ENCODE data around the gene ZNF48. TPM values are rescaled to one million over a fixed set of nuclear protein-coding genes. Genes with fewer than 3 reads are reported as not detected.
A peak's percentile ranks its signal among the peaks of the same experiment; 100 is the strongest.

ZNF48 gene
- total RNA-seq (2014; rRNA removed; shearing (Covaris generic)) = 38.8 and 46.3 TPM in 2 replicates

DNA sequence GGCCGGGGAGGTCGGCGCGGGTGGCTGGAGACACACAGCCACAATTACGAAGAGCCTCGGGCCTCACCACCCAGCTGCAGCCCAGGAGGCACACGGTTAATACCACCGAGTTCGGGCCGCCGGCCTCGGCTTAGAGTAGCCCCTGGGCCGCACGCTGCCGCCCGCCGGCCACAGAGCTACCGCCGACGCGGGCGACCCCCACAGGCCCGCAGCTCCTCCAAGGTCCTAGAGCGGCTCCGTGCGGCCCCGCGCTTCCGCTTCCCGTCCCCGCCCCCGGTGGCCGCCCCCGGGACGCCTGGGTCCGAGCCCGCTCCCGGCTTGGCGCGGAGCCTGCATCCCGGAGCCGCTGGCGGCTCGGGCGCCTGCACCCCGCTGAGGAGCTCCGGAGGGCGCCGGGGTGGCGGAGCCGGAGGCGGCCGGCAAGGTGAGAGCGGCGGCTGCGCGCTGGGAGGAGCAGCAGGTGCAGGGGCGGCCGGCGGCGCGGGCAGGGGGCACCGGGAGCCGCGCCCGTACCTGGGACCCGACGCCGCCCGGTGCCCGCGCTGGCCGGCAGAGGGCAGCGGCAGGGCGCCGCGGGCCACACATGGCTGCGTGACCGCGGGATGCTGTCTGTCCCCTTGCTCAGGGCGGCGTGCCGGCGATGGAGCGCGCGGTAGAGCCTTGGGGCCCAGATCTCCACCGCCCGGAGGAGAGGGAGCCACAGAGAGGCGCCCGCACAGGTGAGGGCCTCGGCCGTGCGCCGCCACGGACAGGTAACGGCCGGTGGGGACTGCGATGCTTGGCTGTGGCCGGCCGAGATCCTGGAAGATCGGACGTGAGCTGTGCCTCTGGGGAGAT is at the start of gene ZNF48:
Gene ZNF48 (plus strand): TSS at position 266 of the 837 bp plus-strand sequence. CDS start 375 bp downstream, at position 641.
- Histone ChIP-seq H3K27me3 (ENCODE audit: control insufficient read depth, insufficient read depth, low read length) (no peaks in the 10 kb centered on the region), H3K36me3 (replicated peaks; ENCODE audit: control insufficient read depth, insufficient read depth, low read length) (peaks cover 8% of the 10 kb centered on the region), H3K4me3 (ENCODE audit: insufficient read depth, low read depth, low read length) (peak within 1 kb of the TSS; percentile 93)
- DNase-seq = peak; percentile 95

DNA sequence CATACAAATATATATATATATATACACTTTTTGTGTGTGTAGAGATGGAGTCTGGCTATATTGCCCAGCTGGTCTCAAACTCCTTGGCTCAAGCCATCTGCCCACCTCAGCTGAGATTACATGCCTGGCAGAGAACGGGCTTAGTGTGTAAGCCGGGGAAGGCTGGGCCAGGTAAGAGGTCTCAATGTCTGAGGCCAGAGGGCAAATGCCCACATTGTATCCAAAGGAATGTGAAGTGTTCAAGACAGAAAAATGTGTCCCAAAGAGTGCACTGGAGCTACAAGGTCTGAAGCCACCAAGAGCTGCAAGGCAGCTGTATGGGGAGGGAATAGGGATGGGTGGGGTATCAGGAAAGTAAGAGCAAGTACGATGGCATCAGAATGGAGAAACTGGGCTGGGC is 48.9 kb upstream of the ZNF48 start:
- Histone ChIP-seq H3K36me3 (replicated peaks; ENCODE audit: control insufficient read depth, insufficient read depth, low read length) (peaks cover 5% of the 10 kb centered on the region), H3K4me3 (ENCODE audit: insufficient read depth, low read depth, low read length) (no peak overlapping the region), H3K27me3 (ENCODE audit: control insufficient read depth, insufficient read depth, low read length) (no peaks in the 10 kb centered on the region)
- no peak for DNase-seq

DNA sequence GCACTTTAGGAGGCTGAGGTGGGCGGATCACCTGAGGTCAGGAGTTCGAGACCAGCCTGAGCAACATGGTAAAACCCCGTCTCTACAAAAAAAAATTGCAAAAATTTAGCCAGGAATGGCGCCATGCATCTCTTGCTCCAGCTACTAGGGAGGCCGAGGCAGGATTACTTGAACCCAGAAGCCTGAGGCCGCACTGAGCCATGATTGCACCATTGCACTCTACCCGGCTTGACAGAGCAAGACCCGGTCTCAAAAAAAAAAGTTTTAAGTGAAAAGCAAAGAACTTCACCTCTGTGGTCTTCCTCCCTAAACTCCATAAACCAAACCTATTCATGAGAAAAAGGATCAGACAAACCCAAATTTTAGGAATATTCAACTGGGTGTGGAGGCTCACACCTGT is 47.1 kb upstream of the ZNF48 start:
- H3K36me3 ChIP-seq (replicated peaks; ENCODE audit: control insufficient read depth, insufficient read depth, low read length) = peaks cover 22% of the 10 kb centered on the region
- no peak overlapping the region for H3K4me3 ChIP-seq (ENCODE audit: insufficient read depth, low read depth, low read length)

DNA sequence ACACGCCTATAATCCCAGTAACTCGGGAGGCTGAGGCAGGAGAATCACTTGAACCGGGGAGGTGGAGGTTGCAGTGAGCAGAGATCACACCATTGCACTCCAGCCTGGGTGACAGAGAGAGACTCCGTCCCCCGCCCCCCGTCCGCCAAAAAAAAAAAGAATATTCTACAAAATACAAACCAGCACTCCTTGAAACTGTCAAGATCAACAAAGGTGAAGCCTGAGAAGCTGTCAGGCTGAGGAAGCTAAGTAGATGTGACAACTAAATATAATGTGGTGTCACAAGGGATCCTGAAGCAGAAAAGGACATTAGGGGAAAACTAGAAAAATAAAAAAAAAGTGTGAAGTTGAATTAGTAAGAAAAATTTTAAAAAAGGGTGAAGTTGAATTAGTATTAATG is 46.3 kb upstream of the ZNF48 start:
- Histone ChIP-seq H3K4me3 (ENCODE audit: insufficient read depth, low read depth, low read length) (no peak overlapping the region), H3K36me3 (replicated peaks; ENCODE audit: control insufficient read depth, insufficient read depth, low read length) (peaks cover 28% of the 10 kb centered on the region), H3K27me3 (ENCODE audit: control insufficient read depth, insufficient read depth, low read length) (no peaks in the 10 kb centered on the region)
- no peak for DNase-seq

More for the DNA sequence above, 47.1 kb upstream of the ZNF48 start:
- no peak for DNase-seq
- H3K27me3 ChIP-seq (ENCODE audit: control insufficient read depth, insufficient read depth, low read length) = no peaks in the 10 kb centered on the region

DNA sequence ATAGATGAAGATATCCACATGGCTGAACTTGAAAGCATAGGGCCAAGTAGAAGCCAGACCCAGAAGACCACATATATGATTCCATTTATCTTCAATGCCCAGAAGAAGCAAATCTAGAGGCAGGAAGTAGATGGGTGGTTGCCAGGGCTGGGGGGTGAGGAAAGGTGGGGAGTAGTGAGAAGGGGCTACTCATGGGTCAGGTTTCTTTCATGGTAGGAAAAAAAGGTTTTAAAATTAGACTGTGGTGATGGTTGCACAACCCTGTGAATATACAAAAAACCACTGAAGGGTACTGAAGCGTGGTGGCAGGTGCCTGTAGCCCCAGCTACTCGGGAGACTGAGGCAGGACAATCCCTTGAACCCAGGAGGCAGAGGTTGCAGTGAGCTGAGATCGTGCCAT is 45.5 kb upstream of the ZNF48 start:
- Histone ChIP-seq H3K36me3 (replicated peaks; ENCODE audit: control insufficient read depth, insufficient read depth, low read length) (peaks cover 29% of the 10 kb centered on the region), H3K4me3 (ENCODE audit: insufficient read depth, low read depth, low read length) (no peak overlapping the region), H3K27me3 (ENCODE audit: control insufficient read depth, insufficient read depth, low read length) (no peaks in the 10 kb centered on the region)
- DNase-seq = no peak

DNA sequence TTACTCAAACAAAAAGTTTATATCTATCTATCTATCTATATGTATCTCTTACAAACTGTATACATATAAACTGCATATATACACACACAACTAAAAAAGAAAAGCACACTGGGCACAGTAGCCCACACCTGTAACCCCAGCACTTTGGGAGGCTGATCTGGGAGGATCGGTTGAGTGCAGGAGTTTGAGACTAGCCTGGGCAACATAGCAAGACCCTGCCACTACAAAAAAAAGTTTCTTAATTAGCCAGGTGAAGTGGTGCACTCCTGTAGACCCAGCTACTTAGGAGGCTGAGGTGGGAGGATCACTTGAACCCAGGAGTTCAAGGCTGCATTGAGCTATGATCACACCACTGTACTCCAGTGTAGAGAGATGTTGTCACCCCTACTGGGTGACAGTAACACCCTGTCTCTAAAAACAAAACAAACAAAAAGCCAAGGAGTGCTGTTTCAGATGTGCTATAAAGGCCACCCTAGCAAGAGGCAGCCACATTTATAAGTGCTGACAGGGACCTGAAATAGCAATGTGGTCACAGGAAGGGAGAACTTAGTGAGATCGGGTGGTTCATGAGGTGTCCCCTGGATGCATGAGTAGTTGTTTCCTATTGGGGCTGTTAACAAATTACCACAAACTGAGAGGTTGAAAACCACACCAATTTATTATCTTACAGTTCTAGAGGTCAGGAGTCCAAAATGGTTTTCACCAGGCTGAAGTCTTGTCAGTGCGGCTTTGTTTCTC is 44.9 kb upstream of the ZNF48 start:
- Histone ChIP-seq H3K36me3 (replicated peaks; ENCODE audit: control insufficient read depth, insufficient read depth, low read length) (peaks cover 29% of the 10 kb centered on the region), H3K4me3 (ENCODE audit: insufficient read depth, low read depth, low read length) (no peak overlapping the region), H3K27me3 (ENCODE audit: control insufficient read depth, insufficient read depth, low read length) (no peaks in the 10 kb centered on the region)
- DNase-seq = no peak

DNA sequence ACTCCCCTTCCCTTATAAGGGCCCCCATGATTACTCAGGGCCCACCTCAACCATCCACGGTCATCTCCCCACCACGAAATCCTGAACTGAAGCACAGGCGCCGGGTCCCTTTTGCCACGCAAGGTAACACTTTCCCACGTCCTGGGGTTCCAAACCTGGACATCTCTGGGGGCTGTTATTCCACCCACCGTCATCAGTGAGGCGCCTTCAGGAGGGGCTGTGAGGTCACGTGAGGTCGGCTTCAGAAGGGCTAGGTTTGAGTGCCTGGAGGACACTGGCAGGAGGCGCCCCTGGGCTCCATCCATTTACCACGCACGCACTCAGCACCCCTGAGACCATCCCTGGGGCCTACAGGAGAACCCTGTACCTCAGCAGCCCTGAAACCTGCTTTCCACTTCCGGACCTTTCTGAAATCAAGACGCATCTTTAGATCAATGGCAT is 44.2 kb upstream of the ZNF48 start:
- Histone ChIP-seq H3K27me3 (ENCODE audit: control insufficient read depth, insufficient read depth, low read length) (no peaks in the 10 kb centered on the region), H3K4me3 (ENCODE audit: insufficient read depth, low read depth, low read length) (no peak overlapping the region), H3K36me3 (replicated peaks; ENCODE audit: control insufficient read depth, insufficient read depth, low read length) (peaks cover 29% of the 10 kb centered on the region)
- no peak for DNase-seq

DNA sequence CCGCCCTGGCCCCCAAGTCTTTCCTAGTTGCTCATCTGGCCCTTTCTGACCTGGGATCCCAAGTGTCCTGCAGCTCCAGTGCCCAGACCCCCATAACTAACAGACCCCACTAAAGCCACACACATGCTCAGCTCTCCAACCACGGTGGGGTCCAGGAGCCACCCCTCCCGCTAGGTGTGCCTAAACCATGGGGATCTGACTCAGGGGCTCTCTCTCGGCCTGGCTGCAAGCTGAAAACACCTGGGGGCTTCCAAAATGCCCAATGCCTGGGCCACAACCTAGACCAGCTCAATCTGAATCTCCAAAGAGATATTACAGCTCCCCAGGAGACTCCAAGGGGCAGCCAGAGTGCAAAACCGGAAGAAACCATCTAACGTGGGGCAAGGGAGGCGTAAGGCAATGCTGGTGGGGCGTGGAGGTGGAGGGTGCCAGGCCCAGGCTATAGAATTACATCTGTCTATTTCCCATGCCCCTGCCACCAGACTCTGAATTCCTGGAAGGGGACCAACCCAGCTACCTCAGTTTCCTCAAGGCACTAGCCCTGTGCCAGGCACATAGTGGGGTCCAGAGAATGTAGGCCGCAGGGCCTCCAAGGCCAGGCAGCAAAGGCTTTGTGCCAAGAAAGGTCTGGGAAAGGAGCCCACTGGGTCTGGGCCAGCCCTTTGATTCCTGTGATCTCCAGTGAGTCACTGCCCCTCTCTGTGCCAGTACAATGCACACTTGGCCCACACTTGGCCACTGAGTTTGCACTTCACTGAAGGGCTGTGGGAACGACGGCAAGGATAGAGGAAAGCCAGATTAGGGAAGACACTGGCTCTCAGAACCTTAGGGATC is 43.4 kb upstream of the ZNF48 start:
- H3K27me3 ChIP-seq (ENCODE audit: control insufficient read depth, insufficient read depth, low read length) = no peaks in the 10 kb centered on the region
- H3K4me3 ChIP-seq (ENCODE audit: insufficient read depth, low read depth, low read length) = no peak overlapping the region
- DNase-seq = no peak
- peaks cover 29% of the 10 kb centered on the region for H3K36me3 ChIP-seq (replicated peaks; ENCODE audit: control insufficient read depth, insufficient read depth, low read length)

DNA sequence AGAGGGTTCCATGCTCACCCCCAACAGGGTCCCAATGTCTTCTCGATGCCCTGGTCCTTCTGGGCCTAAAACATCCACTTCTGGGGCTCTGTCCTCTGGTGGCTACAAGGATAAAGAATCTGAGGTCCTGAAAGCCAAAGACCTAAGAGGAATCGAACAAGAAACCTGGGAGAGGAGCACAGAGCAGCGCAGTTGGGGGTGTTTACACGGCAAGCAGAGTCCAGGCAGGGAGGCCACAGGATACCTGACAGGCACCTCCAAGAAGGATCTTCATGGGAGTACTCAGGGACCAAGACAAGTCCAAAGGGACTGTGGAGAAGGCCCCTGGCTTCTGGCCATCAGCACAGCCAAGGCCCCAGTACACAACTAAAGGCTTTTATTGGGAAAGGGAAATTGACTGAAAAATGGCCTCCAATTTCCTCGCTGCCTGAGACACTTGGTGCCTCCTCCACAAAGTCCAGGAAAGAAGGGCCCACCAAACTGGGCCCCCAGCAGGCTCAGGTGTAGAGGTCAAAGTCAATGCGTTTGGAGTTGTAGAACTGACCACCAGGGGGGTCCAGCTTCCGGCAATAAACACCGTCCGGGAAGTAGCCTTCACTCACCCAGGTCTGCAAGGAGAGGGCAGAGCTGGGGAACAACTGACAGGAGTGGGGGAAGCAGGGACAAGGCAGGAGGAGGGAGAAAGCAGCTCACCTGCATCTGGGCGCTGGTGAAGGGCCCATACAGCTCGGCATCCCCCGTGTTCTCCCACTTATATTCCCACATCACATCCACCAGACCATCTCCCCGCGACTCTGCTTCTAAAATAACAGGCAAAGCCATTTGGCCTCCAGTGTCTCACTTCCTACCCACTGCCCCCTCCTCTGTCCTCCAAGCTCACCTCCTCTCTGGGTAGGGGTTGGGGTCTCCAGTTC is 42.5 kb upstream of the ZNF48 start:
- Histone ChIP-seq H3K27me3 (ENCODE audit: control insufficient read depth, insufficient read depth, low read length) (no peaks in the 10 kb centered on the region), H3K4me3 (ENCODE audit: insufficient read depth, low read depth, low read length) (no peak overlapping the region), H3K36me3 (replicated peaks; ENCODE audit: control insufficient read depth, insufficient read depth, low read length) (peaks cover 29% of the 10 kb centered on the region)
- no peak for DNase-seq

DNA sequence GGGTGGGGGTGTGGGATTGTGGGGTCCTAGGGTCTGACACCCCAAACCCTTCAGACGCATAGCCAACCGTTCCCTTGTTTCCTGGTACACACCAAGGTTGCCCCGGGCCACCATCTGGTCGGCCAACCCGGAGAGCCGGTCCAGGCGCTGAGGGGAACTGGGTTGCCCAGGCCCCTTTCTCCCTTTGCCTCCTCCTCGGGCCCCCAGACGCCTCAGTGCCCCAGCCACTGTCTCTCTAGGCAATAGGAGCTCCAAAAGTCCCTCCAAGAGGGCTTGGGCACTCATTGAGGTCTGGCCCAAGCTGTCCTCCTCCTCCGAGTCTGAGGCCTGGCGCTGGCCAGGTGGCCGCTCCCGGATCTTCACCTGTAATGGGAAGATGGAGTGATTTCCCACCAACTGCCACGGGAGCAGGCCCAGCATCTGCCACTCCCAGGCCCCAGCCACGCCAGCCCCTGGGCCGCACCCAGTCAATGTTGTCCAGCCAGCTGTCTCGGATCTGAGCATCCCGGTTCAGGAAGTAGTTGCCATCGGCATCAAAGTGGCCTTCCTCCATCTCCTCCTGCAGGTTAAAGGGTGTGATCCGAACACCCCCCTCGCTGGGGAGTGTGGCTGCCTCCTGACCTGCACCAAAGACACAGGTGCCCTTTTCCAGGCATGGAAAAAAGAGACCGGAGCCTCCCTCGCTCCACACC is 41.6 kb upstream of the ZNF48 start:
- Histone ChIP-seq H3K36me3 (replicated peaks; ENCODE audit: control insufficient read depth, insufficient read depth, low read length) (peaks cover 29% of the 10 kb centered on the region), H3K27me3 (ENCODE audit: control insufficient read depth, insufficient read depth, low read length) (no peaks in the 10 kb centered on the region), H3K4me3 (ENCODE audit: insufficient read depth, low read depth, low read length) (no peak overlapping the region)
- no peak for DNase-seq

DNA sequence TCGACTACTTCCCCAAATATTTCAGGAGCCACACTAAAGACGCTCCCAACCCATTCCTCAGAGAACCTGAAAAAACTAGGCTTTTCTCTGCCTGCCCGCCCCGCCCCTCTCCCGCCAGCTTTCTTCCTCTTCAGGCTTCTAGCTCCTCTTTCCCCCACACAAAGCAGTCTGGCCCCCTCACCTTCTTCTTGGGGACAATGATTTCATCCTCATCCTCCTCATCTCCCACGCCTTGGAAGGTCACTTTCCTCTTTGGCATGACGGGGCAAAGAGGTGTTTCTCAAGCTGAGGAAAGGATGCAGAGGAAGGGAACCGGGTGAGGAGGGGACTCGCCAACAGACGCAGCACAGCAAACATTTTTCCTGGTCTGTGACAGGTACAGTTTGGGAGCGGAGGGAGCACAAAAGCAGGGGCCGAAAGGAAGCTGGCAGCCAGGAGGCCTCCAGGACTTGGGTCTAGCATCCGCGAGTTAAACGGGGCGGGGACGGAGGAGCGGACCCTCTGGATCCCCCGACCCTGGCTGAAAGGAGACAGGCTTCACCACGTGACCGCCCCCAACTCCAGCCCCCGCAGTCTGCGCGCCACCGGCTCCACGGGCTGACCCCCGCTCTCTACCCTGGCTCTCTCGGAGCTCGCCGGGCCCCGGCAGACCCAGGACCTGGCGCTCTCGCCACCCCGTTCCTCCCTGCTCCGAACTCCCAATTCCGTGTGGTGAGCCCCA is 40.6 kb upstream of the ZNF48 start:
- Histone ChIP-seq H3K27me3 (ENCODE audit: control insufficient read depth, insufficient read depth, low read length) (no peaks in the 10 kb centered on the region), H3K36me3 (replicated peaks; ENCODE audit: control insufficient read depth, insufficient read depth, low read length) (peaks cover 29% of the 10 kb centered on the region), H3K4me3 (ENCODE audit: insufficient read depth, low read depth, low read length) (peak overlapping the region; percentile 98)
- DNase-seq = peak; percentile 86

DNA sequence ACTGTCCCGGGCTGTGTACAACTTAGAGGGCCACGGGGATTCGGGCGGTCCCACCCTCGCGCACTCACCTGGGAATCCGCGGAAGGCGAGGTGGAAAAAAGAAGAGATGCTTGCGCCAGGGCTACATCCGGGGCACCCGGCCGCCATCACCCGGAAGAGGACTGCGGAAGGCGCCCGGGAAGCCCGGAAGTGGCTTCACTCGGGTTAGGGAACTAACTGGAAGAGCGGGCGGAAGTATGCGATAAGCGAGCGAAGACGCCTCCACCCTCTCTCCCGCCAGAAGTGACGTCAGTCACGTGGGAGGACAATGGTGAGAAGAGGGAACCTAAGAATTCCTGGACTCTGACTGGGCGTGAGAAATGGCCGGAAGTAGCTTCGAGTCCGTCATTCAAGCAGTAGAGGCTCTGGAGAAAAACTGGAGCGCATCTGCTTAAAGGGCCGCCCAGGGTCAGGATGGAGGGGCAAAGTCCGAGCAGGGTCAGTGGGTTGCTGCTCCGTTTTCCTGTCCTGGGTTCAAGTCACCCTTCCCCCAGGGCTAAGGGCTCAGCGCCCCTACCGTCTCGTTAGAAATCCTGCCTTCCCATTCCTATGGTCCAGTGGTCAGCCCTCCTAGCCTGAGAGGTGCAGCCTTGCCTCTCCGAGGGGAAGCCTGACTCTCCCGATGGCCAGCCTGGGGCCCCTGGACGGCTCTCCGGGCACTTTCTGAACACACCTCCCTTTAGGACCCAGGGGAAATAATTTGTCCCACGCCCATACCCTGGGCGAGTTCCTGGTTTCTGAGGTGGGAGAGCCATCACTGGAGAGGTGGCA is 39.9 kb upstream of the ZNF48 start, which contains the start of gene CD2BP2:
Gene CD2BP2 (minus strand): TSS at position 165 of the 810 bp plus-strand sequence. CDS start 627 bp downstream, outside the sequence.
- peak; percentile 96 for DNase-seq
- Histone ChIP-seq H3K4me3 (ENCODE audit: insufficient read depth, low read depth, low read length) (peak within 1 kb of the TSS; percentile 98), H3K36me3 (replicated peaks; ENCODE audit: control insufficient read depth, insufficient read depth, low read length) (peaks cover 29% of the 10 kb centered on the region), H3K27me3 (ENCODE audit: control insufficient read depth, insufficient read depth, low read length) (no peaks in the 10 kb centered on the region)

All from H7 (cell line).